Upper lobe of right lung (tissue), 1 donor: Measurements from ENCODE around the gene RNU1-4. TPM values are rescaled to one million over a fixed set of nuclear protein-coding genes. Genes with fewer than 3 reads are reported as not detected.
A peak's percentile ranks its signal among the peaks of the same experiment; 100 is the strongest.
"Not testable (repeated sequence)": the region's sequence is repeated elsewhere in the genome, so short reads cannot be mapped to it uniquely, and the experiment has no call there.

Experiments used
- ATAC-seq: fragments of 200-7000 bp; cut with Tn5 transposase; one replicate; pipeline ENCODE4 v1.9.1; 2020; ENCODE audit warnings: mild to moderate bottlenecking, moderate library complexity
- DNase-seq: peaks from one replicate; pipeline ENCODE4 v3.0.0-alpha.2; 2020
- H3K27ac ChIP-seq: fragments of 200-600 bp; one replicate; pipeline ENCODE4 v1.8.0; 2022
- H3K27me3 ChIP-seq: fragments of 200-600 bp; one replicate; pipeline ENCODE4 v1.8.0; 2022; ENCODE audit warnings: mild to moderate bottlenecking
- H3K36me3 ChIP-seq: fragments of 200-600 bp; one replicate; pipeline ENCODE4 v1.8.0; 2022
- H3K4me1 ChIP-seq: fragments of 200-600 bp; one replicate; pipeline ENCODE4 v1.8.0; 2022
- H3K4me3 ChIP-seq: fragments of 200-600 bp; one replicate; pipeline ENCODE4 v1.8.0; 2022; ENCODE audit warnings: mild to moderate bottlenecking
- H3K9me3 ChIP-seq: fragments of 200-600 bp; one replicate; pipeline ENCODE4 v1.8.0; 2022
- intact Hi-C: fragments of 100-400 bp; cut with DNase I; formaldehyde crosslinking; loops from one replicate; pipeline ENCODE4 v1.11.0; 2022
- total RNA-seq: library from RNA; stranded (reverse); fragmentation: NEBNext Ultra II Directional; extraction: Animal tissue kit (Norgen Biotek cat#: 25700); gene quantifications from one replicate; pipeline ENCODE4 v1.2.1, GENCODE V29; 2021
- TF ChIP-seq, protein P1 (sequence below): fragments of 200-600 bp; IDR thresholded peaks from one replicate; pipeline ENCODE4 v1.8.0; 2022; ENCODE audit warnings: antibody characterized with exemption
- donor health status: DM: no; HTN: yes; CAD: no; lungs with severe emphysema.

RNU1-4 gene
- total RNA-seq, 1 donor from 2014 or later = 6,622 TPM

DNA sequence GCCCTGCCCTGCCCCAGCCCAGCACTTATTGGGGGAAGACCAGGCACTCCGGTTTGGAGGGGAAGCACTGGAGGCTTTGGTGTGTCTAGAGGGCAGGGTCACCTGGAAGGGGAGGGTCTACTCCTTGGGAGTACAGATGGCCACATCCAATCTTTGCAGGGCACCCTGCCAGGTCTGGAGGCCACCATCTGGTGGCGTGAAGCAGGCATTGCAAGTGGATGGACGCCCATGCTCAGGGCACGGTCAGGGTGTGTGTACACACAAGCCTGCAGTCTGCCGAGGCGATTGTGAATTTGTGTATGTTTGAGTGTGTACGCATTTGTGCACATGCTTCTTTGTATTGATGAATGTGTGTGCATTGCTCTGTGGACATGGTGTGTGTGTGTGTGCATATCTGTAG lies 37.2 kb upstream of the RNU1-4 start:
- H3K9me3 ChIP-seq, intact Hi-C loops, H3K27ac ChIP-seq, H3K4me3 ChIP-seq, H3K36me3 ChIP-seq, H3K4me1 ChIP-seq, H3K27me3 ChIP-seq, DNase-seq: not testable (repeated sequence)
- ATAC-seq = peak; percentile 67
- TF ChIP-seq, protein P1, sequence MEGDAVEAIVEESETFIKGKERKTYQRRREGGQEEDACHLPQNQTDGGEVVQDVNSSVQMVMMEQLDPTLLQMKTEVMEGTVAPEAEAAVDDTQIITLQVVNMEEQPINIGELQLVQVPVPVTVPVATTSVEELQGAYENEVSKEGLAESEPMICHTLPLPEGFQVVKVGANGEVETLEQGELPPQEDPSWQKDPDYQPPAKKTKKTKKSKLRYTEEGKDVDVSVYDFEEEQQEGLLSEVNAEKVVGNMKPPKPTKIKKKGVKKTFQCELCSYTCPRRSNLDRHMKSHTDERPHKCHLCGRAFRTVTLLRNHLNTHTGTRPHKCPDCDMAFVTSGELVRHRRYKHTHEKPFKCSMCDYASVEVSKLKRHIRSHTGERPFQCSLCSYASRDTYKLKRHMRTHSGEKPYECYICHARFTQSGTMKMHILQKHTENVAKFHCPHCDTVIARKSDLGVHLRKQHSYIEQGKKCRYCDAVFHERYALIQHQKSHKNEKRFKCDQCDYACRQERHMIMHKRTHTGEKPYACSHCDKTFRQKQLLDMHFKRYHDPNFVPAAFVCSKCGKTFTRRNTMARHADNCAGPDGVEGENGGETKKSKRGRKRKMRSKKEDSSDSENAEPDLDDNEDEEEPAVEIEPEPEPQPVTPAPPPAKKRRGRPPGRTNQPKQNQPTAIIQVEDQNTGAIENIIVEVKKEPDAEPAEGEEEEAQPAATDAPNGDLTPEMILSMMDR = peak; percentile 11

DNA sequence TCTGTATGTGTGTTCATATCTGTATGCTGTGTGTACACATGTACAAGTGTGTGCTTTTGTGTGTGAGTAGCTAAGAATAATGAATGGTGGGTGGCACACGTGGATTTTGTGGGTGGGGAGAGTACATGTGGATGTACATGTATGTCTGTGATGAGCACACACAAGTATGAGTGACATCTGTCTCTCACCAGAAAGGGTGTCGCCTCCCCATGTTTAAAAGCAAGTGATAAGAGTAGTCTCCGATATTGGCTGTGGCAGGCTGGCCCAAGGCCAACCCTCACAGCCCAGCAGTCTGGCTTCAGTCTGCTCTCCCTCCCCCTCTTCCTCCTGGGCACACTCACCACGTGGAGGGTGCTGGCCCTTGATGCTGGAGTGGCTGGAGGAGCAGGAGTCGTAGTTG lies 36.7 kb upstream of the RNU1-4 start:
- ATAC-seq, H3K27me3 ChIP-seq, H3K36me3 ChIP-seq, H3K9me3 ChIP-seq, DNase-seq, H3K4me3 ChIP-seq, H3K27ac ChIP-seq, intact Hi-C loops, H3K4me1 ChIP-seq: not testable (repeated sequence)

DNA sequence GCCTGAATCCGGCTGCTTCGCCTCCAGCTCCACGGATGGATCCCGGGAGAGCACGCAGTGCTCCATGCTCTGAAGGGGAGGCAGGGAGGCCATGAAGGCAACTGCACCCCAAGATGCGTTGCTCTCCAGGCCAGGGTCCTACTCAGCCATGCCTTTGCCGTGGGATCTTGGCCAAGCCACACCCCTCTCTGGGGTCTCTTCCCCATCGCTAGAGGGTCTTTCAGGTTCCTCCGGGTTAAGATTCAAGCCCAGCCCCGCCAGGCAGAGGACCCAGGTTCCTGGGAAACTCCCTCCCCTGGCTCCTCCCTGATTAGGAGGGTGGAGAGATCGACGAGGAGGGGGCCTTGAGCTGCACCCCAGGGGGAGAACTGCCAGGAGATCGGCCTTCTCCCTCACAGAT lies 36.2 kb upstream of the RNU1-4 start:
- H3K27me3 ChIP-seq, H3K4me1 ChIP-seq, H3K4me3 ChIP-seq, DNase-seq, intact Hi-C loops, H3K9me3 ChIP-seq, ATAC-seq, H3K36me3 ChIP-seq, H3K27ac ChIP-seq: not testable (repeated sequence)

DNA sequence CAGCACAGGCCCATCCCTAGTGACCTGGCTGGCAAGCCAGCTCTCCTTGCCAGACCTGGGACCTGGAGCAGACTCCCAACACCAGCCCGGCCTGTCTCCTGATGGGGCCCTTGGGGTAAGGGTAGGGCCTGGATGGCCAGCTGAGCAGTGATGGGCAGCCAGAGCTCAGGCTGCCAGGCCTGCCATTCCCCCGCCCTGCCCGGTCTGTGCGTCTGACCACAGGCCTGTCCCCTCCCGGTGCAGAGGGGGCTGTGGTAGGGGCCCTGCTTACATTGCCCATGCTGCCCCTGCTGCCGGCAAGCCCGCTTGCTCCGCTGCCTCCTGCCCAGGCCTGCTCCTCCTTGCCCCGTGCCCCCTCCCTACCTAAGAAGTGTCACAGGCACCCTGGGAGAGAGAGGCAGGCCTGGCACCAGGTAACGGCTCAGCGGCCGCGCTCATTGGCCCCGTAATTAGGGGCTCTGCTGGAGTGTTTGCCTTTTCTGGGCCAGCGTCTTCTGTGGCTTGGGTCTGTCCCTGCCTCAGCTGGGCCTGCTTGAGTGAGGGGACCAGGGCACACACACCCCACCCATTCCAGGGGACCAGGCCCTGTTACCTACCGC lies 35.7 kb upstream of the RNU1-4 start:
- intact Hi-C loops, DNase-seq, H3K27ac ChIP-seq, H3K27me3 ChIP-seq, H3K36me3 ChIP-seq, H3K9me3 ChIP-seq, ATAC-seq, H3K4me1 ChIP-seq, H3K4me3 ChIP-seq: not testable (repeated sequence)

DNA sequence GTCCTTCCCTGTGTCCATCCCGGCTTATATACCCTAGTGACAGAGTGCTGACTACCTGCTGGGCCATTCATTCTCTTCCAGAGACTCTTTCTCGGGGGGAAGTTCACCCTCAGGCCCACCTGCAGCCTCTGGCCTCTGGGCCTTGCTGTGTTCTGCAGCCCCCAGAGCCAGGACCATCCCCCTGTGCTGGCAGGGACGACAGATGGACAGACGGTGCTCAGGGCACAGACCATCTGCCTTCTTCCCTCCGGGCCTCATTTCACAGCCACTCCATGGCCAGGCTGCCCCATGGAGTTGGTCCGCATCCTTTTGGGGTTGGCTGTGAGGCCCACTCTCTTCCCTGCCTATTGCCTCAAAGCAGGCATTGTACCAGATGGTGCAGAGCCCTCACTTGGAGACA lies 34.0 kb upstream of the RNU1-4 start:
- H3K36me3 ChIP-seq, ATAC-seq, intact Hi-C loops, H3K9me3 ChIP-seq, H3K27ac ChIP-seq, DNase-seq, H3K4me3 ChIP-seq, H3K27me3 ChIP-seq, H3K4me1 ChIP-seq: not testable (repeated sequence)

DNA sequence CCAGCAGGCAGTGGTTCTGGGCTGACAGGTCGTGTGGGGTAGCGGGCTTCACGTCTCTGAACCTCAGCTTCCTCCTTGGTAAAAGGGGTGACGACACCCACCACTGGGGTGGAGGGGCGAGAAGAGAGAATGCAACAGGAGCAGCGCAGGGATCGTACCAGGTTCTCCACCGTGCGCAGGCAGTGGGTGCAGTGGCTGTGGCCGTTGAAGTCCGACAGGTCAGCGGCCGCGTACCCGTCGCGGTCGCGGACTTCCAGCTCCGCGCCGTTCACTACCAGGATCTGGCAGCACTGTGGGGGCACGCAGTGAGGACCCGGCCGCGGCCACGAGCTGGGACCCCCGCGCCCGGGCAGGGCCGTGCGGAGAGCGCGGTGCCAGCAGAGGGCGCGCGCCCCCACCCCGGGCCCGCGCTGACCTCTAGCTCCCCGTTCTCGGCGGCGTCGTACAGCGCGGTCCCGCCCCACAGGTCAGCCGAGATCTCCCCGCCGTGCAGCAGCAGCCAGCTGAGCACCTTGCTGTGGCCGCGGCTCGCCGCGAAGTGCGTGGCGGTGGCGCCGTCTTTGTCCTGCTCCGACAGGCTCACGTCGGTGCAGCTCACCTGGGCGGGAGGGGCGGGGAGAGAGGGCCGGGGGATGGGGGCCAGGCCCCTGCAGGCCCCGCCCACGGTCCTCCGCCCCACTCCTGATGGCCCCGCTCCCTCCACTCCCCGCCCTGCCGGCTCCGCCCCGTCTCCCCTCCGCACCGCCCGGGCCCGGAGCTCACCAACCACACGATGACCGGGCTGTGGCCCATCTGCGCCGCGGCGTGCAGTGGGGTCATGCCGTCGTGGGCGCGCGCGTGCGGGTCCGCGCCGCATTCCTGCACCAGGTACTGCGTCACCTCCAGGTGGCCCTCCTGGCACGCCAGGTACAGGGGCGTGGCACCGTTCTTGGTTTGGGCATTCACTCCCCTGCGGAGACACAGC lies 32.9 kb upstream of the RNU1-4 start:
- DNase-seq, H3K27me3 ChIP-seq, H3K9me3 ChIP-seq, H3K4me1 ChIP-seq, H3K27ac ChIP-seq, H3K36me3 ChIP-seq, intact Hi-C loops: not testable (repeated sequence)
- peak overlapping the region; percentile 21 for H3K4me3 ChIP-seq
- ATAC-seq = peak; percentile 74

DNA sequence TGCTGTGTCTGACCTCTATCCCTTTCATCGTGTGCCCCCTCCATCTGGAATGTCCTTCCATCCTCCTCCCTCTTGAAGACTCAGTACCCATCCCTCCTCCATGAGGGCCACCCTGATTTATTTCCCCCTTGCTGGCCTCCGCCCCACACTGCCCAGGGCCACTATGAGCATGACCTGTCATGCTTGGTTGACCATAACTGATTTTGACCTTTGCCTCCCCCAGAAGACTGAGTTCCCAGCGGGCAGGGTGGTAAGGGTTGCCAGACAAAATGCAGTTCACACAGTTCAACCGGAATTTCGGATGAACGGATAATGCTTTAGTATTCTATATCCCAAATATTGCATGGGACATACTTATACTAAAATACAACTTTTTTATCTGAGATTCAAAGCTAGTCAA lies 31.6 kb upstream of the RNU1-4 start:
- H3K4me3 ChIP-seq, H3K27ac ChIP-seq, H3K4me1 ChIP-seq, H3K9me3 ChIP-seq, H3K36me3 ChIP-seq, DNase-seq, intact Hi-C loops, H3K27me3 ChIP-seq, ATAC-seq: not testable (repeated sequence)

DNA sequence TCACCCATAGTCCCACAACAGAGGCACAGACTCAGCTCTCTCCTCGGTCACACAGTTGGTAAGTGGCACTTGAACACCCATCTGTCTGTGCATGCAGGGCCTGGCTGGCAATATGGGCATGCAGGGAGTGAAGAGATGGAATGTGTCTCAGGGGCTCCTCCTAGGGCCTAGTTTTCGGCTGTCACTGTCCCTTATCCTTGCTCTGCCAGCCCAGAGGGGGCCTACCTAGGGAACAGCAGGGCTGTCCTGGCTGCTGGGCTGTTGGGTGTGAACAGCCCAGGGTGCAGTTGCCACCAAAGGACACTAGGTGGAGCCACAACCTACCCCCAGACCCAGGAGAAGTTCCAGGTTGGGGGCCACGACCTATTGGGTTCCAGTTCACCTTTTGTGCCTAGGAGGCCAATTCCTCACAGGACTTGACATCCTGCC lies 30.6 kb upstream of the RNU1-4 start:
- ATAC-seq = peak; percentile 81
- H3K9me3 ChIP-seq = not testable (repeated sequence)

DNA sequence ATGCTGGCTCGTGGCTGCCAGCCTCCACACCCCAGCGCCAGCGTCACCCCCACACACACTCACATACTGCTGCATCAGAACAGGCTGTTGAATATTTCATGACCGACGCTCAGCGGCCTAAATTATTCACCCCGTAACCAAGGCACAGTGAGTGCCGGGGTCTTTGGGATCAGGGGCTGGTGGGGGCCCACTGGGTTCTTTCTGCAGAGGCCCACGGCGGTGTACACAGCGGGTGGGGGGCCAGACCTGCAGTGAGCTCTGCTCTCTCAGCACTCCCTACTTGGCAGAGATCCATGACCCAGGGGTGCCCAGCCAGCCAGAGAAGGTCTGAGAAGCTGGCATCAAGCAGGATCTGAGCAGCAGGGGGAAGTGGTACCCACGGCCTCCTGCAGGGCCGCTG lies 29.7 kb upstream of the RNU1-4 start:
- H3K4me1 ChIP-seq, ATAC-seq, DNase-seq, intact Hi-C loops, H3K27me3 ChIP-seq, H3K27ac ChIP-seq, H3K4me3 ChIP-seq, H3K9me3 ChIP-seq, H3K36me3 ChIP-seq: not testable (repeated sequence)

More for the DNA sequence above, 30.6 kb upstream of the RNU1-4 start:
- H3K27ac ChIP-seq, H3K27me3 ChIP-seq, H3K4me1 ChIP-seq, intact Hi-C loops, H3K36me3 ChIP-seq, DNase-seq, H3K4me3 ChIP-seq: not testable (repeated sequence)

DNA sequence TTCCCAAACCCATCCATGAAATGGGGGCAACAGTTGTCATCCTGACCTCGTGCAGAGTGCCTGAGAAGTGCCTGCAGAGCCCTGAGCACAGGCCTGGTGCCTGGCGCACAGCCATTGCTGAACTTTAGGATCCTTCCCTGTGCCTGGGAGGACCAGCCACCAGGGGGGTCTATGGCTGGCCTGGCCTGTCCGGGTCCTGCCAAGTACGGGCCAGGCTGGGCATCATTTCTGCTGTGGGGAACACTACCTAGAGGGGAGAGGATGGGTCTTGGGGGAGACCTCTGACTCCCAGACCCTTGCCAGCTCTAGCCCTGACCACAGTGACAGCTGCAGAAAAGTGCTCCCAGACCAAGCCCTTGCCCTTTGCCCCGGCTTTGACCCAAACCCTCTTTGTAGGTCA lies 28.2 kb upstream of the RNU1-4 start:
- H3K27me3 ChIP-seq, H3K27ac ChIP-seq, H3K4me1 ChIP-seq, H3K36me3 ChIP-seq, H3K9me3 ChIP-seq, DNase-seq, ATAC-seq, H3K4me3 ChIP-seq, intact Hi-C loops: not testable (repeated sequence)

DNA sequence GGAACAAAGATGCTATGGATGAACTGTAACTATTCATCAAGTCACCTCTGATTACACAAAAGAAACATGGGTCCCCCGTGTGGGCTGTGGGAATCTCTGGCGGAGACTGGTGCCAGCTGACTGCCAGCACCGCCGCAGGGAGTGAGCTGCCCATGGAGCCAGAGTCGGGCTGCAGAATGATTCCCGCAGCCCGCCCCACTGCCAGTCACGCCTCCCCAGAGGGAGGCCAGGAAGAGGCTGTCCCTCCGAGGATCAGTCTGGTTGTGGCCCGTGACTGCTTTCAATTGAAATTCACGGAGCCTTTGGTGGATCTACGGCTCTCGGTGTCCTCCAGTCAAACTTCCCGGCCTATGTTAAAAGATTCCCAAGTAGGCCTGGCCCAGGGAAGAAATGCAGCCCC lies 27.7 kb upstream of the RNU1-4 start:
- H3K4me3 ChIP-seq, intact Hi-C loops, H3K27ac ChIP-seq, ATAC-seq, H3K9me3 ChIP-seq, H3K4me1 ChIP-seq, DNase-seq, H3K36me3 ChIP-seq: not testable (repeated sequence)
- H3K27me3 ChIP-seq = peaks cover 12% of the 10 kb centered on the region

DNA sequence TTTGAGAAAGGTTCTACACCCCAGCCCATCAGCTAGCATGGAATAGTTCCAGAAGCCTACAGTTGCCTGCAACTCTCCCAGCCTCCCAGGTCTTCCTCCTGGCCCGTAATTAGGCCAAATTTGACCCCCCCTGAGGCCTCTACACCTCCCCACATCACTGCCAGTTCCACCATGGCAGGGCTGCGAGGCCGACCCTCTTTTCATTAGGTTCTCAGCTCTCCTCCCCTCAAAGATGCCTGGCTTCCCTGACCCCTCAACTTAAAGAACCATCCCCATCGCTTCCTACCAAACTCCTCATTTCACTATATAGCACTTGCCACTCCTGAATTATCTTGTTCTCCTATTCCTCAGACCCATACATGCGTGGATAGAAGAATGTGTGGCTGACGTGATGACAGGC lies 27.3 kb upstream of the RNU1-4 start:
- intact Hi-C loops, H3K4me3 ChIP-seq, H3K27ac ChIP-seq: not testable (repeated sequence)

DNA sequence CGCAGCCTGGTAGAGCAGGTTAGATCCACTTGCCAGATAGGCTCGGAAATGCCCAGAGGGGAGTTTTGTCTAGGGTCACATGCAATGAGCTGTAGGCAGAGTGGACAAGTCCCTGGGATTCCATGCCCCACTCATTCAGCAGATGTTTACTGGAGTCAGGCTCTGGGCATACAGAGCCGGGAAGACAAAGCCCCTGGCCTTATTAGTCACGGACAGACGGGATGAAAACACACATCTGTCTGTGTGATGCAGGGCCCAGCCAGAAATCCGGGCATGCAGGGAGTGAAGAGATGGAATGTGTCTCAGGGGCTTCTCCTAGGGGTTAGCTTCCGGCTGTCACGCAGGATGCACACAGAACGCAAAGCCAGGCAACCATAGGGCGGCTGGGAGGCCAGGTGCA lies 26.8 kb upstream of the RNU1-4 start:
- H3K36me3 ChIP-seq, intact Hi-C loops, DNase-seq, H3K4me1 ChIP-seq, H3K27ac ChIP-seq, ATAC-seq, H3K9me3 ChIP-seq, H3K4me3 ChIP-seq: not testable (repeated sequence)
- peaks cover 20% of the 10 kb centered on the region for H3K27me3 ChIP-seq

More for the DNA sequence above, 27.3 kb upstream of the RNU1-4 start:
- not testable (repeated sequence) for H3K9me3 ChIP-seq, H3K4me1 ChIP-seq, DNase-seq, H3K36me3 ChIP-seq, ATAC-seq
- peaks cover 16% of the 10 kb centered on the region for H3K27me3 ChIP-seq
